SK-N-MC (cell line): ENCODE results near the gene TJP1.
"Not testable (repeated sequence)": the region's sequence is repeated elsewhere in the genome, so short reads cannot be mapped to it uniquely, and the experiment has no call there.

Experiments
- EZH2 ChIP-seq: fragments of 200-600 bp; sonication (generic); IDR thresholded peaks from one replicate; pipeline ENCODE4 v1.6.1; 2017; ENCODE audit warnings: antibody characterized with exemption
- POLR2AphosphoS5 ChIP-seq: IDR thresholded peaks from 2 replicates; pipeline ENCODE4 v1.6.1; 2012; ENCODE audit warnings: mild to moderate bottlenecking, low read depth, low read length, borderline replicate concordance

DNA sequence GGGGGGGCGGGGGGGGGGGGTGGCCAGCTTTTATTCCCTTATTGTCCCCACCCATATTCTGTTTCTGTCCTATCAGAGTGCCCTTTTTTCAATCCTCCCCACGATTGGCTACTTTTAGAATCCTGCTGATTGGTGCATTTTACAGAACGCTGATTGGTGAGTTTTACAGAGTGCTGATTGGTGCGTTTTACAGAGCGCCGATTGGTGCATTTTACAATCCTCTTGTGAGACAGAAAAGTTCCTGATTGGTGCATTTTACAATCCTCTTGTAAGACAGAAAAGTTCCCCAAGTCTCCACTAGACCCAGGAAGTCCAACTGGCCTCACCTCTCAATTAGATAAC lies 164.8 kb downstream of the TJP1 start:
- not testable (repeated sequence) for TF ChIP-seq EZH2, POLR2AphosphoS5
